Body of pancreas (tissue), 4 donors: ENCODE results near the gene LRP8. TPM values are rescaled to one million over a fixed set of nuclear protein-coding genes. Genes with fewer than 3 reads are reported as not detected.

ENCODE experiments used
- ATAC-seq: fragments of 150-250 bp; one replicate; pipeline ENCODE4 v1.9.1; 2016
- DNase-seq, 4 donors: peaks; one replicate each; pipeline ENCODE4 v3.0.0-alpha.2; 2019
- H3K27ac ChIP-seq, 4 donors: fragments of 200-600 bp; sonication (generic); 1 replicate in 3 of 4; 2 replicates in 1 of 4; pipeline versions ENCODE4 v1.5.1 to v1.6.1; 2016 to 2019; ENCODE audit warnings: mild to moderate bottlenecking in 1 of 4, mixed read lengths in 1 of 4, moderate library complexity in 1 of 4
- H3K27me3 ChIP-seq, 2 donors: fragments of 200-600 bp; sonication (generic); one replicate each; pipeline ENCODE4 v1.6.0; 2016; ENCODE audit warnings: mild to moderate bottlenecking in 1 of 2
- H3K36me3 ChIP-seq, 2 donors: fragments of 200-600 bp; sonication (generic); replicated peaks in 1 of 2; 2 replicates each; pipeline ENCODE4 v1.5.1; 2016; ENCODE audit warnings: low read depth in 2 of 2; ENCODE audit not compliant: insufficient read depth in 1 of 2
- H3K4me1 ChIP-seq: fragments of 200-600 bp; sonication (generic); one replicate; pipeline ENCODE4 v1.6.0; 2016
- H3K4me3 ChIP-seq, 2 donors: fragments of 200-600 bp; sonication (generic); 1 replicate in 1 of 2; 2 replicates in 1 of 2; pipeline ENCODE4 v1.5.1; 2016 to 2019
- H3K9me3 ChIP-seq, 3 donors: fragments of 200-600 bp; sonication (generic); 1 replicate in 2 of 3; 2 replicates in 1 of 3; pipeline ENCODE4 v1.5.1; 2016
- CTCF ChIP-seq, 7 experiments: fragments of 450-650 bp in 4 of 7; fragments of 200-600 bp in 3 of 7; sonication (generic) in 3 of 7; IDR thresholded peaks; one replicate each; pipeline ENCODE4 v1.5.1; 2016 to 2019; ENCODE audit warnings: antibody characterized with exemption in 7 of 7
- POLR2A ChIP-seq, 3 donors: fragments of 450-650 bp; IDR thresholded peaks; one replicate each; pipeline ENCODE4 v1.6.1; 2016; ENCODE audit warnings: antibody characterized with exemption in 3 of 3, mild to moderate bottlenecking in 2 of 3
- WGBS, 2 donors: methylation state at CpG; one replicate each; pipeline ENCODE4 v1.1.5; 2017; 5-methylcytosine and 5-hydroxymethylcytosine counted together
- intact Hi-C: fragments of 100-400 bp; cut with DNase I; formaldehyde crosslinking; loops from one replicate; pipeline ENCODE4 v1.15.1; 2023
- total RNA-seq, 2 donors: library from RNA; depleted of rRNA; stranded (reverse); fragments of >200 nt; gene quantifications; one replicate each; pipeline ENCODE4 v1.1.0, GENCODE V29; 2016

Gene LRP8
- total RNA-seq, 2 donors from 2014 or later = 1.3 to 4.2 TPM

GRCh38 chr1:53334312-53334711 lies 6.4 kb upstream of the LRP8 start:
- ATAC-seq (no peak), DNase-seq (peak in 1 of 4 donors; percentile 2)
- intact Hi-C loops = no loop called here
- no peak for TF ChIP-seq CTCF (IDR thresholded peaks at IDR 0.05)
- TF ChIP-seq POLR2A (IDR thresholded peaks at IDR 0.05) = no peak
- H3K4me3 ChIP-seq = no peak overlapping the region
- 81 to 97% methylated on average over 2 of the region's 2 CpGs for WGBS, 2 donors
- no peak overlapping the region for H3K27ac ChIP-seq
- H3K36me3 ChIP-seq = no peaks in the 10 kb centered on the region
- H3K4me1 ChIP-seq = no peaks in the 10 kb centered on the region
- no peaks in the 10 kb centered on the region for H3K9me3 ChIP-seq
- no peaks in the 10 kb centered on the region for H3K27me3 ChIP-seq

GRCh38 chr1:53332833-53333232 lies 5.0 kb upstream of the LRP8 start:
- TF ChIP-seq POLR2A (IDR thresholded peaks at IDR 0.05) (no peak), CTCF (IDR thresholded peaks at IDR 0.05) (no peak)
- DNase-seq (peak in 2 of 4 donors; percentile 2 to 3), ATAC-seq (no peak)
- Histone ChIP-seq H3K27ac (no peak overlapping the region), H3K36me3 (no peaks in the 10 kb centered on the region), H3K9me3 (no peaks in the 10 kb centered on the region), H3K4me1 (no peaks in the 10 kb centered on the region), H3K27me3 (no peaks in the 10 kb centered on the region), H3K4me3 (no peak overlapping the region)
- intact Hi-C loops = no loop called here
- 64 to 71% methylated on average over 3 of the region's 3 CpGs for WGBS, 2 donors

- Histone ChIP-seq H3K4me3 (no peak overlapping the region), H3K27ac (no peak overlapping the region), H3K36me3 (no peaks in the 10 kb centered on the region), H3K9me3 (no peaks in the 10 kb centered on the region), H3K27me3 (no peaks in the 10 kb centered on the region), H3K4me1 (peaks cover 5% of the 10 kb centered on the region)
- intact Hi-C loops = no loop called here
- no peak for TF ChIP-seq CTCF (IDR thresholded peaks at IDR 0.05)
- no peak for TF ChIP-seq POLR2A (IDR thresholded peaks at IDR 0.05)
- ATAC-seq (no peak), DNase-seq (peak in 2 of 4 donors; percentile 3)
- WGBS, 2 donors = 83 to 86% methylated on average over 2 to 3 of the region's 3 CpGs
These were observed 4.3 kb upstream of the LRP8 start for GRCh38 chr1:53332186-53332564.

- ATAC-seq (no peak), DNase-seq (peak in 2 of 4 donors; percentile 2 to 6)
- no peak for TF ChIP-seq POLR2A (IDR thresholded peaks at IDR 0.05)
- no peak for TF ChIP-seq CTCF (IDR thresholded peaks at IDR 0.05)
- intact Hi-C loops = no loop called here
- H3K27me3 ChIP-seq = no peaks in the 10 kb centered on the region
- WGBS, 2 donors = 77 to 83% methylated on average over 6 to 7 of the region's 7 CpGs
- no peak overlapping the region for H3K27ac ChIP-seq
- H3K4me3 ChIP-seq = no peak overlapping the region
- peaks cover 10% of the 10 kb centered on the region for H3K4me1 ChIP-seq
- H3K36me3 ChIP-seq = no peaks in the 10 kb centered on the region
- no peaks in the 10 kb centered on the region for H3K9me3 ChIP-seq
These were observed 3.7 kb upstream of the LRP8 start for GRCh38 chr1:53331446-53332185.

- Histone ChIP-seq H3K9me3 (no peaks in the 10 kb centered on the region), H3K27ac (no peak overlapping the region), H3K4me3 (no peak overlapping the region), H3K36me3 (no peaks in the 10 kb centered on the region), H3K27me3 (no peaks in the 10 kb centered on the region), H3K4me1 (peaks cover 18% of the 10 kb centered on the region)
- WGBS, 2 donors = 57 to 64% methylated on average over 5 of the region's 5 CpGs
- intact Hi-C loops = no loop called here
- TF ChIP-seq POLR2A (IDR thresholded peaks at IDR 0.05) (no peak), CTCF (IDR thresholded peaks at IDR 0.05) (no peak)
- DNase-seq = peak in 2 of 4 donors; percentile 18 to 24
- ATAC-seq = no peak
These were observed 2.9 kb upstream of the LRP8 start for GRCh38 chr1:53330819-53331218.
